A549 (cell line): Measurements from ENCODE around the gene SH2D2A. TPM values are rescaled to one million over a fixed set of nuclear protein-coding genes. Genes with fewer than 3 reads are reported as not detected.
A peak's percentile ranks its signal among the peaks of the same experiment; 100 is the strongest.

Source experiments
- ATAC-seq, 2 experiments: fragments of 200-7000 bp in 1 of 2; fragments of >200 bp in 1 of 2; cut with Nextera tagmentation in 1 of 2; cut with Tn5 transposase in 1 of 2; 3 replicates each; pipeline versions ENCODE4 v1.8.0 to v1.9.1; 2018 to 2020; ENCODE audit warnings: mild to moderate bottlenecking in 1 of 2, moderate library complexity in 1 of 2
- CTCF ChIA-PET: fragments of 300-600 bp; sonication (Branson Sonifier 250); formaldehyde crosslinking; extraction: SDS; loops from one replicate; lab custom pipeline; 2021; ENCODE audit warnings: antibody characterized with exemption, inconsistent platforms; lab: Yijun Ruan, JAX
- POLR2A ChIA-PET: fragments of 350-600 bp; formaldehyde crosslinking; extraction: SDS; loops from one replicate; lab custom pipeline; 2021; ENCODE audit warnings: antibody characterized with exemption, inconsistent platforms; lab: Yijun Ruan, JAX
- DNase-seq, 2 experiments: peaks; one replicate each; pipeline versions ENCODE4 v3.0.0 to v3.0.0-alpha.2; 2011 to 2016; ENCODE audit warnings: low read depth in 1 of 2, low spot score in 1 of 2
- FAIRE-seq: peaks from 2 replicates; lab custom pipeline; 2011; peaks lifted over from hg19 to GRCh38; lab: Jason Lieb, UNC
- H3K27ac ChIP-seq, 2 experiments: fragments of >200 bp; sonication (Bioruptor Twin); formaldehyde crosslinking; 3 replicates each; pipeline ENCODE4 v1.5.1; 2016 to 2017
- H3K4me1 ChIP-seq: fragments of >200 bp; sonication (Bioruptor Twin); formaldehyde crosslinking; 3 replicates; pipeline ENCODE4 v1.6.1; 2016
- H3K4me2 ChIP-seq: fragments of >200 bp; sonication (Bioruptor Twin); formaldehyde crosslinking; 3 replicates; pipeline ENCODE4 v1.6.1; 2016
- H3K4me3 ChIP-seq: fragments of >200 bp; sonication (Bioruptor Twin); formaldehyde crosslinking; 3 replicates; pipeline ENCODE4 v1.5.1; 2016
- H3K9me3 ChIP-seq: fragments of >200 bp; sonication (Bioruptor Twin); formaldehyde crosslinking; 3 replicates; pipeline ENCODE4 v1.6.1; 2016
- CBX2 ChIP-seq: fragments of 200-600 bp; sonication (generic); IDR thresholded peaks from 2 replicates; pipeline ENCODE4 v1.6.1; 2016; ENCODE audit warnings: low read depth, mild to moderate bottlenecking, borderline replicate concordance
- CEBPB ChIP-seq, 2 experiments: fragments of >200 bp in 1 of 2; sonication (Bioruptor Twin) in 1 of 2; formaldehyde crosslinking in 1 of 2; IDR thresholded peaks; 2 replicates each; pipeline ENCODE4 v1.6.1; 2012 to 2016
- EHMT2 ChIP-seq: fragments of 200-600 bp; sonication (generic); IDR thresholded peaks from 2 replicates; pipeline ENCODE4 v1.6.1; 2016; ENCODE audit warnings: antibody characterized with exemption, low read depth, mild to moderate bottlenecking, moderate library complexity
- HOXB13 ChIP-seq: fragments of 250-450 bp; sonication (Bioruptor Pico); IDR thresholded peaks from 2 replicates; pipeline ENCODE4 v1.5.0; 2020; ENCODE audit warnings: low read depth, mild to moderate bottlenecking, moderate library complexity
- NPAS2 ChIP-seq: fragments of 250-450 bp; sonication (Bioruptor Pico); IDR thresholded peaks from 2 replicates; pipeline ENCODE4 v1.8.0; 2022; ENCODE audit warnings: mild to moderate bottlenecking, moderate library complexity, borderline replicate concordance
- NR3C1 ChIP-seq: fragments of >200 bp; sonication (Bioruptor Twin); formaldehyde crosslinking; IDR thresholded peaks from 3 replicates; pipeline ENCODE4 v1.6.1; 2017
- POLR2AphosphoS2 ChIP-seq: conservative IDR thresholded peaks from 2 replicates; pipeline ENCODE4 v1.6.1; 2012; ENCODE audit warnings: low read length, improper control_type of control experiment, inconsistent platforms
- RAD21 ChIP-seq, 2 experiments: fragments of >200 bp in 1 of 2; sonication (Bioruptor Twin) in 1 of 2; formaldehyde crosslinking in 1 of 2; IDR thresholded peaks in 1 of 2; conservative IDR thresholded peaks in 1 of 2; 2 replicates in 1 of 2; 3 replicates in 1 of 2; pipeline ENCODE4 v1.6.1; 2012 to 2018; ENCODE audit warnings: inconsistent platforms in 1 of 2
- RCOR1 ChIP-seq: fragments of 150-350 bp; IDR thresholded peaks from 2 replicates; pipeline ENCODE4 v1.6.1; 2014; ENCODE audit warnings: antibody characterized with exemption, low read length, low read depth
- RNF2 ChIP-seq: fragments of 200-600 bp; sonication (generic); IDR thresholded peaks from 2 replicates; pipeline ENCODE4 v1.6.1; 2016; ENCODE audit warnings: low read depth, mild to moderate bottlenecking, antibody characterized with exemption, moderate library complexity, borderline replicate concordance
- SREBF2 ChIP-seq: fragments of 450-650 bp; IDR thresholded peaks from 2 replicates; pipeline ENCODE4 v1.6.1; 2014; ENCODE audit warnings: mild to moderate bottlenecking, moderate library complexity
- TP53 ChIP-seq: fragments of 250-450 bp; sonication (Bioruptor Pico); IDR thresholded peaks from 2 replicates; pipeline ENCODE4 v1.5.0; 2021; ENCODE audit warnings: mild to moderate bottlenecking, moderate library complexity
- ZNF302 ChIP-seq: fragments of 250-450 bp; sonication (Bioruptor Pico); IDR thresholded peaks from 2 replicates; pipeline ENCODE4 v1.9.0; 2021; ENCODE audit warnings: inconsistent platforms, mild to moderate bottlenecking, moderate library complexity
- WGBS: methylation state at CpG from one replicate; pipeline ENCODE4 v1.1.6; 2017; ENCODE audit errors: missing lambda C conversion rate; 5-methylcytosine and 5-hydroxymethylcytosine counted together
- polyA plus RNA-seq, 4 experiments: library from polyadenylated mRNA; depleted of rRNA in 3 of 4; stranded (reverse); fragments of >200 nt; fragmentation: RNase III in 1 of 4; extraction: RNeasy Plus Mini Kit Qiagen cat#74134 plus additional on column Dnase treatment in 1 of 4; gene quantifications; 2 replicates in 3 of 4; 3 replicates in 1 of 4; pipeline ENCODE4 v1.2.3, GENCODE V29; 2011 to 2017
- TF ChIP-seq, protein P1 (sequence below): fragments of >200 bp; sonication (Bioruptor Twin); formaldehyde crosslinking; IDR thresholded peaks from 2 replicates; pipeline ENCODE4 v1.6.1; 2016
- TF ChIP-seq, protein P2 (sequence below): fragments of 450-650 bp; IDR thresholded peaks from 2 replicates; pipeline ENCODE4 v1.6.1; 2014; ENCODE audit warnings: antibody characterized with exemption
- TF ChIP-seq, protein P3 (sequence below): fragments of 250-450 bp; sonication (Bioruptor Pico); IDR thresholded peaks from 2 replicates; pipeline ENCODE4 v1.5.0; 2021; ENCODE audit warnings: mild to moderate bottlenecking, moderate library complexity, borderline replicate concordance

SH2D2A gene
- polyA plus RNA-seq, 2 of the 4 experiments (the other 2 are of a cell fraction) = 1.6 to 1.8 TPM

DNA sequence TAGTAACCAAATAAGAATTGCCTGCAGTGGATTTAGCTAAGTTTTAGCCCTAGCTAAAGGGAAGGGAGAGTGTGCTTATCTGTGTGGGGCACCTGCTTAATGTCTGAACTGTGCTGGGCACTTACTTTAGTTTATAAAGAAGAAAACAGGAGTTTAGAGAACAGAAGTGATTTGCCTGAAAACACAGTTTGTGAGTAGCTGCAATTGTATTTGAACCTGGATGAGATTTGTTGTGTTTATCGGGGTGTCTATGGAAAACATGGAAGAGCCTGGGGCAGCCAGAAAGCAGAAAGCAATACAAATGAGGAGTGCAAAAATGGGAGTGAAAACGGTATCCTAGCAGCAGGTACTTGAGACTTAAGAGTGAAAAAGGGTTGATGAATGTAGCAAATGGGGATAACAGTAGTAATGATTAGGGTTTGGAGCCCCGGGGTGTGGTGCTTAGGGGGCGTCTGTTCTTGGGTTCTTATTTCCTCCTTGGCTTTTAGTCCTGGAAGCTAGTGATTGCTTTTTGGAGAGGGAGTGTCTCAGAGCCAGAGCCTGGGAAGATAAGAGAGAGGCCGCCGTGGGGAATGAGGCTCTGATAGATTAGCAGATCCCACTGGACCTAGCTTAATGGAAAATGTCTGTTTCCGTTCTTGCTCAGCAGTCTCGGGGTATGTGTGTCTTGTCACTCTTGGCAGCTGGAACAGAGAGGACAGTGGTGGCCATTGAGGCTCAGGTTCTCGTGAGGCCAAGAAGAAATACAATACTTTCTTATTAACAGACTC, 43.7 kb downstream of the SH2D2A start (continued):
- TF ChIP-seq RAD21 (conservative IDR thresholded peaks at IDR 0.05 in 1 of 2, IDR thresholded peaks at IDR 0.05 in 1 of 2) (no peak), RNF2 (no peak)
- TF ChIP-seq, protein P1, sequence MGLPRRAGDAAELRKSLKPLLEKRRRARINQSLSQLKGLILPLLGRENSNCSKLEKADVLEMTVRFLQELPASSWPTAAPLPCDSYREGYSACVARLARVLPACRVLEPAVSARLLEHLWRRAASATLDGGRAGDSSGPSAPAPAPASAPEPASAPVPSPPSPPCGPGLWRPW = no peak
- TF ChIP-seq, all 56 proteins: peak for 0

DNA sequence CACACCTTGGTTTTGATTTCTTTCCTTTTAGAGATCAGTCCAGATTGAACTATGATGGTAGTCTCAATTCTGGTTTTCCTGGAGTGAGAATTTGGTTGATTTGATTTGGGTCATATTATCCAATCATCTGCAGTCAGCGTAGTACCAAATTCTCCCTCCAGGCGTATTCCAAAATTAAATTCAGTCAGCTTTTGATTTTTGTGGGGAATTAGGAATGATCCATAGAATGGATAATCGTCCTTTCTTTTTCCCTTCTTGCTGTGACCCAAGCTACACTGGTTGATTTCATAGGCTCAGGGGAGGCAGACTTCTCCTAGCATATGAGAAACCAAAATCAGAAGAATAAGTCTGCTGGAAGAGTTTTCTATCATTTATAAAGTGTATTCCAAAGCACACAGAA, 44.4 kb downstream of the SH2D2A start:
- Histone ChIP-seq H3K4me1 (peaks cover 19% of the 10 kb centered on the region), H3K4me3 (no peak overlapping the region), H3K4me2 (no peak overlapping the region), H3K27ac (no peak overlapping the region), H3K9me3 (no peaks in the 10 kb centered on the region)
- CTCF ChIA-PET = interaction anchor here (0.6 to 13.3 kb wide), 13 partner anchors 9 to 156 kb away, joined by 3 to 130 read pairs (median 5); partner anchors contain the start of genes HDGF, INSRR, ISG20L2 and METTL25B
- POLR2A ChIA-PET = no interaction called here
- DNase-seq (no peak), FAIRE-seq (no peak), ATAC-seq (no peak)
- TF ChIP-seq ZNF302 (CRISPR knock-in tag) (no peak), RCOR1 (no peak), SREBF2 (no peak), TP53 (CRISPR knock-in tag) (no peak), NR3C1 (no peak), HOXB13 (CRISPR knock-in tag) (no peak), CEBPB (IDR thresholded peaks at IDR 0.05) (no peak), NPAS2 (CRISPR knock-in tag) (no peak), CBX2 (no peak), EHMT2 (no peak)
- TF ChIP-seq, protein P2, sequence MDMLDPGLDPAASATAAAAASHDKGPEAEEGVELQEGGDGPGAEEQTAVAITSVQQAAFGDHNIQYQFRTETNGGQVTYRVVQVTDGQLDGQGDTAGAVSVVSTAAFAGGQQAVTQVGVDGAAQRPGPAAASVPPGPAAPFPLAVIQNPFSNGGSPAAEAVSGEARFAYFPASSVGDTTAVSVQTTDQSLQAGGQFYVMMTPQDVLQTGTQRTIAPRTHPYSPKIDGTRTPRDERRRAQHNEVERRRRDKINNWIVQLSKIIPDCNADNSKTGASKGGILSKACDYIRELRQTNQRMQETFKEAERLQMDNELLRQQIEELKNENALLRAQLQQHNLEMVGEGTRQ = no peak
- TF ChIP-seq, protein P3, sequence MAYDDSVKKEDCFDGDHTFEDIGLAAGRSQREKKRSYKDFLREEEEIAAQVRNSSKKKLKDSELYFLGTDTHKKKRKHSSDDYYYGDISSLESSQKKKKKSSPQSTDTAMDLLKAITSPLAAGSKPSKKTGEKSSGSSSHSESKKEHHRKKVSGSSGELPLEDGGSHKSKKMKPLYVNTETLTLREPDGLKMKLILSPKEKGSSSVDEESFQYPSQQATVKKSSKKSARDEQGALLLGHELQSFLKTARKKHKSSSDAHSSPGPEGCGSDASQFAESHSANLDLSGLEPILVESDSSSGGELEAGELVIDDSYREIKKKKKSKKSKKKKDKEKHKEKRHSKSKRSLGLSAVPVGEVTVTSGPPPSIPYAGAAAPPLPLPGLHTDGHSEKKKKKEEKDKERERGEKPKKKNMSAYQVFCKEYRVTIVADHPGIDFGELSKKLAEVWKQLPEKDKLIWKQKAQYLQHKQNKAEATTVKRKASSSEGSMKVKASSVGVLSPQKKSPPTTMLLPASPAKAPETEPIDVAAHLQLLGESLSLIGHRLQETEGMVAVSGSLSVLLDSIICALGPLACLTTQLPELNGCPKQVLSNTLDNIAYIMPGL = no peak
- 85% methylated on average over 3 of the region's 3 CpGs for WGBS

DNA sequence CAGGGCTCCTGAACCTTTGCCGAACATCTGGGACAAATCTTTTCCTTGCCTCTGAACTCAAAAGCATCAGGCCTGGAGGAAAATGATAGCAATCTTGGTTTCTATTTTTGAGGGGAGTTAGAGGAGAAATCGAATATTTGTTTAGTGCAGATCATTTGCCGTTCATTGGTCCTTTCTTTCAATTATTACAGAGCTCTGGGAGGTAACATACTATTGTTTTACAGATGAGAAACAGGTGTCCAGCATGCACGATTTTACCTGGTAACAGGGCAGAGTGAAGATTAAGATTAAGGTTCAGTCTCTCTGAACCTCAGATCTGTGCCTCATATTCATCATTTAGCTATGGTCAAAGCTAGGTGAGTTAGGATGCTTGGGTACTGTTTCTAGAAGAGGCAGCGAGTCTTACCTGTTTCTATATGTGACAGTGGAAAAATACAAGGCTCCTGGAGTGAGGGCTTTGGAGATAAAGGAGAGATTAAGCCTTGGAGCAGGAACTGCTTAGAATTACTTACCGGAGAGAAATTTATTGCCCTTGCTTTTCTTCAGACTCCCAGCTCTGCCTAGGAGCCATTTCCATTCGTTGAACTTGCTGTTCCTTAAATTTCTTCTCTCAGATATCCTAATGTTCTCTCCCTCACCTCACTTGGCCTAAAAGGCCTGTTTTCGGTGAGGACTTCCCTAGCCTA, 47.9 kb downstream of the SH2D2A start:
- TF ChIP-seq ZNF302 (CRISPR knock-in tag) (no peak), POLR2AphosphoS2 (no peak)
- H3K27ac ChIP-seq = peak overlapping the region; percentile 91 to 94
- no peaks in the 10 kb centered on the region for H3K9me3 ChIP-seq
- DNase-seq (no peak), FAIRE-seq (no peak), ATAC-seq (no peak)
- CTCF ChIA-PET = interaction anchor here (0.6 to 13.3 kb wide), 11 partner anchors 17 to 159 kb away, joined by 3 to 130 read pairs (median 5); partner anchors contain the start of genes HDGF, ISG20L2, METTL25B and MRPL24
- H3K4me3 ChIP-seq = peak overlapping the region; percentile 83
- POLR2A ChIA-PET = interaction anchor here (0.6 to 3.9 kb wide), 4 partner anchors 17 to 40 kb away, joined by 6 to 43 read pairs (median 7); partner anchors contain the start of genes HDGF, ISG20L2, METTL25B and MRPL24
- WGBS = 37% methylated on average over 8 of the region's 8 CpGs
- peak overlapping the region; percentile 97 for H3K4me2 ChIP-seq
- H3K4me1 ChIP-seq = peaks cover 24% of the 10 kb centered on the region
